MCF 10A (cell line): ENCODE data around the gene SLC17A9. TPM values are rescaled to one million over a fixed set of nuclear protein-coding genes. Genes with fewer than 3 reads are reported as not detected.

ENCODE experiments used
- BruUV-seq: library from RNA; stranded (reverse); fragments of 400-500 nt; replicated peaks from 2 replicates; lab custom pipeline; 2021; lab: Mats Ljungman, UMichigan
- CTCF ChIA-PET: fragments of 300-600 bp; sonication (Branson Sonifier 250); formaldehyde crosslinking; extraction: SDS; loops from one replicate; lab custom pipeline; 2021; ENCODE audit warnings: antibody characterized with exemption, inconsistent platforms; lab: Yijun Ruan, JAX
- POLR2A ChIA-PET: fragments of 300-600, 350-650 bp; sonication (Branson Sonifier 250); formaldehyde crosslinking; extraction: SDS; loops from one replicate; lab custom pipeline; 2020; ENCODE audit warnings: antibody characterized with exemption, inconsistent platforms; lab: Yijun Ruan, JAX
- DNase-seq: peaks from one replicate; pipeline ENCODE4 v3.0.0-alpha.2; 2018; ENCODE audit not compliant: unreplicated experiment
- H3K27ac Mint-ChIP-seq: one replicate; pipeline ENCODE4 v1.8.0; 2022; ENCODE audit warnings: mild to moderate bottlenecking, low read depth, mixed read lengths; ENCODE audit not compliant: unreplicated experiment
- H3K27me3 Mint-ChIP-seq: one replicate; pipeline ENCODE4 v1.8.0; 2022; ENCODE audit warnings: mixed read lengths; ENCODE audit not compliant: insufficient read depth, unreplicated experiment
- H3K36me3 Mint-ChIP-seq: one replicate; pipeline ENCODE4 v1.8.0; 2022; ENCODE audit warnings: mild to moderate bottlenecking, moderate library complexity, mixed read lengths; ENCODE audit not compliant: insufficient read depth, unreplicated experiment
- H3K4me1 Mint-ChIP-seq: one replicate; pipeline ENCODE4 v1.8.0; 2022; ENCODE audit warnings: mixed read lengths; ENCODE audit not compliant: insufficient read depth, unreplicated experiment
- H3K4me3 Mint-ChIP-seq: one replicate; pipeline ENCODE4 v1.8.0; 2022; ENCODE audit warnings: mild to moderate bottlenecking, moderate library complexity, mixed read lengths; ENCODE audit not compliant: unreplicated experiment
- H3K9me3 Mint-ChIP-seq: one replicate; pipeline ENCODE4 v1.8.0; 2022; ENCODE audit warnings: mixed read lengths; ENCODE audit not compliant: unreplicated experiment
- CTCF ChIP-seq: fragments of 200-600 bp; IDR thresholded peaks from one replicate; pipeline ENCODE4 v1.8.0; 2022; ENCODE audit warnings: antibody characterized with exemption, mild to moderate bottlenecking; ENCODE audit not compliant: unreplicated experiment
- intact Hi-C: fragments of 100-400 bp; cut with micrococcal nuclease; formaldehyde crosslinking; loops from 2 replicates; pipeline ENCODE4 v1.14.1; 2022
- total RNA-seq: library from RNA; stranded (reverse); gene quantifications from 2 replicates; pipeline ENCODE4 v1.2.3, GENCODE V29; 2022

Gene SLC17A9
- total RNA-seq, 1 experiment from 2014 or later: 0.07 TPM

- Mint-ChIP-seq H3K36me3 (peaks cover 64% of the 10 kb centered on the region), H3K27ac (no peak overlapping the region), H3K4me3 (no peak overlapping the region), H3K27me3 (no peaks in the 10 kb centered on the region), H3K4me1 (no peaks in the 10 kb centered on the region), H3K9me3 (no peaks in the 10 kb centered on the region)
- ChIA-PET POLR2A (no interaction called here), CTCF (interaction anchor here (0.6 kb wide), 1 partner anchor 508 kb away, joined by 3 read pairs; no protein-coding TSS in a partner anchor)
- no peak for DNase-seq
- no peak for TF ChIP-seq CTCF
- intact Hi-C loops: no loop called here
- no TSS peak for BruUV-seq
Measured at GRCh38 chr20:62946918-62947317, 5.6 kb upstream of the SLC17A9 start.

- peaks cover 64% of the 10 kb centered on the region for H3K36me3 Mint-ChIP-seq
- TF ChIP-seq CTCF: no peak
- no peaks in the 10 kb centered on the region for H3K27me3 Mint-ChIP-seq
- POLR2A ChIA-PET: interaction anchor here (2.8 kb wide), 1 partner anchor 9 kb away, joined by 12 read pairs; the partner anchor contains the start of gene GID8
- no peaks in the 10 kb centered on the region for H3K4me1 Mint-ChIP-seq
- DNase-seq: no peak
- BruUV-seq: no TSS peak
- intact Hi-C loops: no loop called here
- no peak overlapping the region for H3K27ac Mint-ChIP-seq
- CTCF ChIA-PET: interaction anchor here (0.5 kb wide), 1 partner anchor 361 kb away, joined by 5 read pairs; no protein-coding TSS in a partner anchor
- H3K9me3 Mint-ChIP-seq: no peaks in the 10 kb centered on the region
- H3K4me3 Mint-ChIP-seq: no peak overlapping the region
Measured at GRCh38 chr20:62947532-62948300, 4.8 kb upstream of the SLC17A9 start.

GRCh38 chr20:62949153-62949821 lies 3.2 kb upstream of the SLC17A9 start:
- H3K9me3 Mint-ChIP-seq: no peaks in the 10 kb centered on the region
- TF ChIP-seq CTCF: no peak
- DNase-seq: no peak
- intact Hi-C loops: no loop called here
- ChIA-PET POLR2A (interaction anchor here (0.6 to 2.8 kb wide), 2 partner anchors 11 to 15 kb away, joined by 3 to 12 read pairs; partner anchors contain the start of gene GID8), CTCF (interaction anchor here (0.9 to 1.1 kb wide), 2 partner anchors 27 to 60 kb away, joined by 3 read pairs; no protein-coding TSS in a partner anchor)
- H3K27ac Mint-ChIP-seq: no peak overlapping the region
- no peaks in the 10 kb centered on the region for H3K27me3 Mint-ChIP-seq
- no peak overlapping the region for H3K4me3 Mint-ChIP-seq
- peaks cover 52% of the 10 kb centered on the region for H3K36me3 Mint-ChIP-seq
- H3K4me1 Mint-ChIP-seq: no peaks in the 10 kb centered on the region
- no TSS peak for BruUV-seq

- CTCF ChIA-PET: interaction anchor here (0.7 to 1.1 kb wide), 4 partner anchors 26 to 378 kb away, joined by 3 to 4 read pairs (median 3); no protein-coding TSS in a partner anchor
- Mint-ChIP-seq H3K4me3 (no peak overlapping the region), H3K27ac (no peak overlapping the region), H3K9me3 (no peaks in the 10 kb centered on the region), H3K36me3 (peaks cover 45% of the 10 kb centered on the region), H3K27me3 (no peaks in the 10 kb centered on the region), H3K4me1 (no peaks in the 10 kb centered on the region)
- intact Hi-C loops: no loop called here
- no peak for DNase-seq
- BruUV-seq: no TSS peak
- no peak for TF ChIP-seq CTCF
- POLR2A ChIA-PET: interaction anchor here (0.6 to 2.8 kb wide), 4 partner anchors 9 to 14 kb away, joined by 3 to 12 read pairs (median 5); partner anchors contain the start of gene GID8
Measured at GRCh38 chr20:62949962-62950361, 2.5 kb upstream of the SLC17A9 start.
